Frontal cortex (tissue), 4 donors: ENCODE results near the gene ZNF783. TPM values are rescaled to one million over a fixed set of nuclear protein-coding genes. Genes with fewer than 3 reads are reported as not detected.
"Not testable (repeated sequence)": the region's sequence is repeated elsewhere in the genome, so short reads cannot be mapped to it uniquely, and the experiment has no call there.

ENCODE experiments used
- DNase-seq, 2 donors: peaks; one replicate each; pipeline ENCODE4 v3.0.0; 2012; ENCODE audit warnings: low spot score in 2 of 2
- FAIRE-seq: peaks from 2 replicates; lab custom pipeline; 2012; peaks lifted over from hg19 to GRCh38; lab: Jason Lieb, UNC
- total RNA-seq: library from RNA; depleted of rRNA; stranded (reverse); fragments of >200 nt; gene quantifications from one replicate; pipeline ENCODE4 v1.2.3, GENCODE V29; 2014
- donor health status: control.
- donor health status: control.
- donor health status: control.

The ZNF783 gene
- total RNA-seq, 1 donor from 2014 or later, result 12.2 TPM

- FAIRE-seq, result no peak
- DNase-seq, result peak; percentile 94 to 98
These were observed 22.5 kb upstream of the ZNF783 start, which contains the start of gene ZNF212 for GRCh38 chr7:149239345-149240143. TSS of gene ZNF212 (plus strand) at chr7:149239651. CDS start at chr7:149239779, 128 bp downstream.

DNA sequence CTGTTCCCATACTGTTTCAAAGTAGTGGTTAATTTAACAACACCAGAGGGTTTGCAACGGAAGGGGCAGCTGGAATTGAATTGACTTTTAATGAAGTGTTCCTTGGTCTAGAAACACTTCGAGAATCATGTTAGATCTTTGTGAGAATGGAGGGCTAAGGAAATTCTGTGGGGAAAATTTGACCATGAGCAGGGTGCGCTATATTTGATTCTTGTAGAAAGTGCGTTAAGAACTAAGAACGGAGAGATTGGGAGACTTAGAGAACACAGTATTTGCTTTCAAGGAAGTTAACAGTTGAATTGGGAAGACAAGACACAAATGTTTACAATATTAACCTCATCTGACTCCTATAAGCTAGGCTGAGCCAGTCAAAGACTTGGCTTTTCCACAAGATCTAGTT lies 21.4 kb upstream of the ZNF783 start:
- FAIRE-seq (no peak), DNase-seq (no peak)

GRCh38 chr7:149241696-149242095 lies 20.3 kb upstream of the ZNF783 start:
- no peak for DNase-seq
- no peak for FAIRE-seq

DNA sequence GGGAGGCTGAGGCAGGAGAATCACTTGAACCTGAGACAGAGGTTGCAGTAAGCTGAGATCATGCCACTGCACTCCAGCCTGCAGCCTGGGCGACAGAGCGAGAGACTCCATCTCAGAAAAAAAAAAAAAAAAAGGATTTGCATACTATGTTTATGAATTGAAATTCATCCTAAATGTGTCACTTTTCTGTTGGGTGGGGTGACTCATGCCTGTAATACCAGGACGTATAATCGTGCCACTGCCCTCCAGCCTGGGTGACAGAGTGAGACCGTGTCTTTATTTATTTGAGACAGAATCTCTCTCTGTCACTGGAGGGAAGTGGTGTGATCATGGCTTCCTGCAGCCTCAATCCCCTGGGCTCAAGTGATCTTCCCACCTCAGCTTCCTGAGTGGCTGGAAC lies 16.8 kb upstream of the ZNF783 start:
- FAIRE-seq (no peak), DNase-seq (no peak)

GRCh38 chr7:149245744-149246143 lies 16.3 kb upstream of the ZNF783 start:
- no peak for DNase-seq
- no peak for FAIRE-seq

DNA sequence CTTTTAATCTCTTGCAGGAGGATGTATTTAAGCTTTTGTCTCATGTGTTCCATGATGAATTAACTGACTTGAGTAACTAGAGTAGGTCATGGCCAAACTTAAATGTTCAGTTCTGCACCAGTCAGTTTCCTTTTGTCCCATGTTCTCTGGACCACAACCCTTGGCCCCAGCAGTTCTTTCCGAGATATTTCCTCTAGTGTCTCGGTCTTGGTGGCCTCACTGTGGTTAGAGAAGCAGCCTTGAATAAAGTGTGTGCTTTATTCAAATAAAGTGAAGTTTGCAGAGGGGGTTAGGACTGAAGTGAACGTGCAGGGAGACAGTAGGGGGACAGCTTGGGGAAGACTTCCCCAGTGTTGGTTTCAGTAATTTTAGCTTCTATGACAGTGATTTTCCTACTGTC lies 13.2 kb upstream of the ZNF783 start:
- FAIRE-seq, result no peak

GRCh38 chr7:149250151-149250550 lies 11.8 kb upstream of the ZNF783 start:
- FAIRE-seq, result not testable (repeated sequence)

More for the DNA sequence above, 13.2 kb upstream of the ZNF783 start:
- no peak for DNase-seq

GRCh38 chr7:149251518-149251917 lies 10.5 kb upstream of the ZNF783 start:
- not testable (repeated sequence) for FAIRE-seq

More at GRCh38 chr7:149250151-149250550, 11.8 kb upstream of the ZNF783 start:
- not testable (repeated sequence) for DNase-seq

GRCh38 chr7:149252378-149252777 lies 9.6 kb upstream of the ZNF783 start:
- FAIRE-seq (no peak), DNase-seq (no peak)

More at GRCh38 chr7:149251518-149251917, 10.5 kb upstream of the ZNF783 start:
- DNase-seq, result not testable (repeated sequence)

DNA sequence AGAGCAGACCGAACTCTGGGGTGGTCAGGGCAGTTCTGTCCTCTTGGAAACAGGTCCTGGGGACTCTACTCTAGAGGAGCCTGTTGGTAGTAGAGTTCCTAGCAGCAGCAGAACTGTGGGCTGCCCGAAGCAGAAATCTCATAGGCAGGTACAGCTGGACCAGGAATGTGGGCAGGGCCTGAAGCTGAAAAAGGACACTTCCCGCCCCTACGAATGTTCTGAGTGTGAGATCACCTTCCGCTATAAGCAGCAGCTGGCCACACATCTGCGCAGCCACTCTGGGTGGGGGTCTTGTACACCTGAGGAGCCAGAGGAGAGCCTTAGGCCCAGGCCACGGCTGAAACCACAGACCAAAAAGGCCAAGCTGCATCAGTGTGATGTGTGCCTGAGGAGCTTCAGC lies 8.3 kb upstream of the ZNF783 start:
- DNase-seq (no peak), FAIRE-seq (no peak)

DNA sequence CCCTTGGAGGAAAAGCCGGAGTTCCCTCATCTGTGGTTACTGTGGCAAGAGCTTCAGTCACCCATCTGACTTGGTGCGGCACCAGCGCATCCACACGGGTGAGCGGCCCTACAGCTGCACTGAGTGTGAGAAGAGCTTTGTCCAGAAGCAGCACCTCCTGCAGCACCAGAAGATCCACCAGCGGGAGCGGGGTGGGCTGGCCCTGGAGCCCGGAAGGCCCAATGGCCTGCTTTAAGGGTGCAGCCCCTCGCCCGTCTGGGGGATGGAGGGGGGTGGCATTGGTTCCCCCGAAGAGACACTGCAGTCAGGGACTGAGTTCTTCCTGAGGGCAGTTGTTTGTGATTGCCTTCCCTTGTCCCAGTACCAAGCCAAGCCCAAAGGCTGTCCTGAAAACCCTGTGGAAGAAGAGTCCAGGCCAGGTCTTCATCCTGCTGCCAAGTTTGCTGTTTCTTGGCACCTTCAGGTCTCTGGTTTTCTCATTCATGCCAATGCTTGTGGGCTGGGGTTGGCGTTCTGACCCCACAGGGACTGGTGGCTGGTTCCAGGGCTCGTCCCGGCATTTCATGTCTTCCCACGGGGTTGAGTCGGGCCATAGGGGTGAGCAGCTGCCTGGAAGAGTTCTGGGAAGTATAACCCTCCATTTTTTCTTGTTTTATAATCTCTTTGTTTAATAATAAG lies 7.7 kb upstream of the ZNF783 start:
- DNase-seq, result no peak
- no peak for FAIRE-seq

DNA sequence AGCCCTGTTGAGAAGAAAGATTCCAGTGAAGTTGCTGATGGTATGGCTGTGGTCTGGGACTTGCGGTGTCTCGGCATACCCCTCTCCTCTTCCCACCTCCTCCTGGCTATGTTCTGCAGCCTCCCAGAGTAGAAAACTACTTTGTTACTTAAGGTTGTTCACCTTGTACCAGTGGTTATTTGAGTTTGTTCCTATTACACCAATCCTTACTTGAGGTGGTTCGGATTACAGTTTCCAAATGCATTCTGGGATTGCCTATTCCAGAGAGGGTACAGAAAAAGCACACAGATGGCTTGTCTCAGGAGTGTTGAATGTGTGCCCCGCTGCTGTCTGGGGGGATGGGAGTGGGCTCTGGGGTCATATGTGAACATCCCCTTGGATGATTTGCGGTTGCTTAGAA lies 6.8 kb upstream of the ZNF783 start:
- FAIRE-seq, result no peak
- no peak for DNase-seq

- DNase-seq (no peak), FAIRE-seq (no peak)
These were observed 5.4 kb upstream of the ZNF783 start for GRCh38 chr7:149256568-149256967.

DNA sequence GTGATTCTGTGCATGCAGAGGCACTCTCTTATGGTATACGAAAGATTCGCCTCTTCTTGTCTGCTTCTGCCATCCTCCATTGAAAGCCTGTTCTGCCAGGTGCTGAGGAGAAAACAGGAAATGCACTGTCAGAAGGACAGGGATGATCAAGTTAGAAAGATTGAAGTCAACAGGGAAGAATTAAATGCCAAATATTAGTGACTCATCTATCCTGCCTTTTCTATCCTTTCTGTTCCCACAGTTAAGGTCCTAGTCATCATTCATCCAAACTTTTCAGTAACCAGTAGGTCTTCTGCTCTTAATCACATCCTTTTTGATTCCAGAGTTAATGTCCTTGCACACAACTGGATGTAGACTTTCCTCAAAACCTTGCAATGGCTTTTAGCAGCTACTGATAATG lies 4.8 kb upstream of the ZNF783 start:
- DNase-seq (no peak), FAIRE-seq (no peak)

DNA sequence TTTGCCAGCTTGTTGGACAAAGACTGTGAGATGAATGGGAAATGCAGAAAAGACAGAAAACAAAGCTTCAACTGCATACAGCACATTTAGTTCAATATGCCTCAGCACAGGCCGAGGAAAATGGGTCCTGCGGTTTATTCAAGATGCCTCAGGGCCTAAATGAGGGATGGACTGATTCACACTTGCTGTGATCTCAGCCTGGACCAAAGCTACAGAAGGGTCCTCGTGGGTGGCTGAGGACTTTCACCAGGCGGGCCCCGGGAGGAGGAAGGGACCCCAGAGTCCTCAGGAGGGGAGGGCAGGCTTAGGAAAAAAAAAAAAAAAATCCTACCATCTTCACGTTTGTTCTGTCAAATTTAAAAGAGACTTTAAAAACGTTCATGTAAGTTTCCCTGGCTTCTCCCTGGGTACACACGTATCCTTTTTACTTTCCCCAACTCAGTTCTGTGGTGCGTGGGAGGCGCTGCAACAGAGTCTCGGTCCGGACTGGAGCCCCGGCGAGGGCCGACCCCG lies 624 bp upstream of the ZNF783 start:
- DNase-seq (no peak), FAIRE-seq (no peak)

GRCh38 chr7:149266451-149266850 lies 4.5 kb downstream of the ZNF783 start:
- no peak for DNase-seq
- no peak for FAIRE-seq

GRCh38 chr7:149267733-149268132 lies 5.7 kb downstream of the ZNF783 start:
- FAIRE-seq, result no peak
- DNase-seq, result no peak

- FAIRE-seq, DNase-seq: not testable (repeated sequence)
These were observed 12.4 kb downstream of the ZNF783 start for GRCh38 chr7:149274424-149274823.

DNA sequence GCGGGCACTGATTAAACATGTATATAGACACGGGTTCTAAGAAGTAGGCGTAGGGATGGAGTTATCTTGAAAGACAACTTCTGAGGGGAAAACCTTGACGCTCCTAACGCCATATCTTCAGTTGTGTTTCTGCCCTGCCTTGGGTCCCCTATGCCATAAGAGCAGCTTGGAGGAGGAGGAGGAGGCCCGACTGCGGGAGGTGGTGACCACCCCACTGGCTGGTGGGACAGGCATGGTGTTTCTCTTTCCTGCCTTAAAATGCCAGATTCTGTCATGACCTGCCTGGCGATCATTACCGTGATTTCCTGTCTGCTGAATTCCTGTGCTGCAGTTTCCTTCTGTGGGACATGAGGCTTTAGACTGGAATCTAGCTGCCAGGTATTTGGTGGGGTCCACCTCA lies 15.9 kb downstream of the ZNF783 start:
- DNase-seq (no peak), FAIRE-seq (no peak)

GRCh38 chr7:149278396-149278795 lies 16.4 kb downstream of the ZNF783 start:
- DNase-seq, result no peak
- no peak for FAIRE-seq
